Brain pericyte (primary cell): ENCODE measurements around the gene SH2D1A.
"Not testable (repeated sequence)": the region's sequence is repeated elsewhere in the genome, so short reads cannot be mapped to it uniquely, and the experiment has no call there.

Experiments used
- DNase-seq: peaks from one replicate; pipeline ENCODE4 v3.0.0-alpha.2; 2012; ENCODE audit warnings: low read depth, low spot score

Gene SH2D1A

GRCh38 chrX:124354648-124355047 lies 8.3 kb downstream of the SH2D1A start:
- DNase-seq, result no peak

- no peak for DNase-seq
Measured at GRCh38 chrX:124358800-124359383, 12.5 kb downstream of the SH2D1A start.

- no peak for DNase-seq
Measured at GRCh38 chrX:124362072-124362471, 15.7 kb downstream of the SH2D1A start.

GRCh38 chrX:124362761-124363160 lies 16.4 kb downstream of the SH2D1A start:
- DNase-seq, result no peak

- no peak for DNase-seq
Measured at GRCh38 chrX:124369722-124370121, 23.4 kb downstream of the SH2D1A start.

GRCh38 chrX:124373348-124373747 lies 27.0 kb downstream of the SH2D1A start:
- DNase-seq, result no peak

- DNase-seq, result no peak
Measured at GRCh38 chrX:124378643-124379042, 32.3 kb downstream of the SH2D1A start.

GRCh38 chrX:124383354-124383753 lies 37.0 kb downstream of the SH2D1A start:
- DNase-seq, result no peak

GRCh38 chrX:124386401-124386800 lies 40.0 kb downstream of the SH2D1A start:
- DNase-seq, result no peak

- DNase-seq, result no peak
Measured at GRCh38 chrX:124388562-124388961, 42.2 kb downstream of the SH2D1A start.

- DNase-seq, result no peak
Measured at GRCh38 chrX:124392794-124393193, 46.4 kb downstream of the SH2D1A start.

- DNase-seq, result no peak
Measured at GRCh38 chrX:124393238-124393637, 46.9 kb downstream of the SH2D1A start.

GRCh38 chrX:124393659-124394058 lies 47.3 kb downstream of the SH2D1A start:
- no peak for DNase-seq

- DNase-seq, result no peak
Measured at GRCh38 chrX:124395145-124395880, 49.0 kb downstream of the SH2D1A start.

GRCh38 chrX:124401696-124402095 lies 55.3 kb downstream of the SH2D1A start:
- no peak for DNase-seq

GRCh38 chrX:124405868-124406267 lies 59.5 kb downstream of the SH2D1A start:
- no peak for DNase-seq

- DNase-seq, result no peak
Measured at GRCh38 chrX:124406294-124407014, 60.1 kb downstream of the SH2D1A start.

- DNase-seq, result no peak
Measured at GRCh38 chrX:124407226-124407625, 60.9 kb downstream of the SH2D1A start.

GRCh38 chrX:124408380-124408779 lies 62.0 kb downstream of the SH2D1A start:
- not testable (repeated sequence) for DNase-seq

- DNase-seq, result no peak
Measured at GRCh38 chrX:124413244-124413643, 66.9 kb downstream of the SH2D1A start.

- no peak for DNase-seq
Measured at GRCh38 chrX:124414281-124414680, 67.9 kb downstream of the SH2D1A start.

GRCh38 chrX:124415115-124415800 lies 68.9 kb downstream of the SH2D1A start:
- no peak for DNase-seq
